Measurements from ENCODE around the gene FZR1. TPM values are rescaled to one million over a fixed set of nuclear protein-coding genes. Genes with fewer than 3 reads are reported as not detected.

The FZR1 gene
- total and polyA plus RNA-seq, 2 of the 8 experiments (the other 6 are each of a cell fraction or from before 2014, with no cell fraction given) = 21.6 to 35.5 TPM

DNA sequence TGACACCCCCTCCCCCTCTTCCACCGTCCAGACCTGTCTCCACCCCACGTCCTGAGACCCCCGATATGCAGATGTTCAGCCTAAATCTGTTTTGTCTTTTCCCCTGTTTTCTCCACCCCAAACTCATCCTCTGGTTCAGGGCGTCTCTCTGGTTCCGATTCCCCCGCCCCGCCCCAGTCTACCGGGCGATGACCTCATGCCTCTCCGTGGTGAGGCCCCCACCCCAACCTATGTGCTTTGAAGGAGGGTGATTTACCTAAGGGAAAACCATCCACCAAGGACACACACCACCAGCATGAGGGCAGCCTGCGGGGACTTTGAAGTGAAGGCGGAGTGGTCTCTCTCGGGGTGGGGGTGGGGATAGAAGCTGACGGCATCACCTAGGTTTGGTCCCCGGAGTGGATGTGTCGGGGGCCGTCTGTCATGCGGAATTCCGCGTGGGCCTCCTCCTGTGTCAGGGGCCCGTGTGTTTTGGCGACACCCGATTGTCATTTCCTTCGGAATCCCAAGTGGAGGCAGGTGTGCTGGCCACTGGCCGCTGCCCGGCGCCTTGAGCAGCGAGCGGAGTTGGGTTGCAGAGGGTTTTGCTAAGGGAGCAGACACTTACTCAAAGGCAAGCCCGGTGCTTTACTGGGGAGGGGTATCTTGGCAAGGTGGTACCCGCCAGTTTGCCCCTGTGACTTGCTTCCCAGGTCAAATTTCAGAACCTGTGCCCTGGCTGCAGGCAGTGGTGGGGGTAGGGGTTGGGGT is 1.4 kb downstream of the FZR1 start:
- Histone ChIP-seq H3K79me2 (ENCODE audit: control insufficient read depth in 1 of 2, insufficient read depth in 2 of 2, low read length in 2 of 2) (peaks cover 0 to 42% of the 10 kb centered on the region in 2 experiments; a peak in 2 of 4 replicates), H3K9me3 (ENCODE audit: insufficient read depth in 2 of 2, low read depth in 1 of 2, low read length in 1 of 2) (no peaks in the 10 kb centered on the region), H4K5ac (ENCODE audit: insufficient read length, low read depth, low read length) (peak overlapping the region; percentile 22), H2BK5ac (ENCODE audit: low read depth, low read length) (no peak overlapping the region; the same call in 1 of the 2 replicates), H3K4me3 (ENCODE audit: extremely low read depth in 1 of 4, insufficient read depth in 2 of 4, low read depth in 3 of 4, low read length in 4 of 4) (peak overlapping the region; percentile 44 to 98 (median 58)), H4K8ac (ENCODE audit: extremely low read depth, insufficient read depth, low read length) (no peak overlapping the region), H4K91ac (replicated peaks; ENCODE audit: insufficient read length, low read length) (peak overlapping the region; percentile 74), H2BK12ac (ENCODE audit: low read depth, low read length) (no peak overlapping the region), H3K4me1 (replicated peaks in 1 of 4; ENCODE audit: control insufficient read depth in 3 of 4, insufficient read depth in 4 of 4, low read length in 3 of 4) (peaks cover 0 to 9% (median 7%) of the 10 kb centered on the region in 4 experiments; a peak in 3 of 7 replicates), H3K23ac (ENCODE audit: insufficient read length) (peak overlapping the region; percentile 28), H3K36me3 (ENCODE audit: control insufficient read depth in 2 of 4, insufficient read depth in 4 of 4, low read length in 3 of 4) (no peaks in the 10 kb centered on the region; a peak in 2 of 8 replicates), H2BK120ac (replicated peaks; ENCODE audit: low read depth, low read length) (no peak overlapping the region), H2BK15ac (ENCODE audit: low read length) (no peak overlapping the region), H3K56ac (replicated peaks; ENCODE audit: insufficient read length, low read depth, low read length) (no peak overlapping the region), H3K23me2 (ENCODE audit: low read depth, low read length) (peaks cover 18% of the 10 kb centered on the region), H3K14ac (ENCODE audit: insufficient read length) (no peak overlapping the region), H4K20me1 (replicated peaks in 1 of 2; ENCODE audit: control insufficient read depth in 1 of 2, insufficient read depth in 2 of 2, low read length in 2 of 2) (peaks cover 19 to 29% of the 10 kb centered on the region in 2 experiments), H2AFZ (ENCODE audit: low read length) (no peak overlapping the region), H3K18ac (ENCODE audit: extremely low read depth, low read length) (0 out of 2 replicates have a peak overlapping the region, but pooled peaks have one; percentile 19), H3K27me3 (replicated peaks in 1 of 4; ENCODE audit: control insufficient read depth in 3 of 4, extremely low read depth in 1 of 4, insufficient read depth in 3 of 4, low read length in 3 of 4) (no peaks in the 10 kb centered on the region), H3K9ac (replicated peaks in 1 of 4; ENCODE audit: extremely low read depth in 1 of 4, low read depth in 3 of 4, low read length in 3 of 4) (peak overlapping the region in 2 of 4 experiments; percentile 37 to 67; a peak in 4 of 7 replicates), H3K27ac (ENCODE audit: low read depth, low read length) (0 out of 2 replicates have a peak overlapping the region, but pooled peaks have one; percentile 33), H3K4me2 (ENCODE audit: insufficient read depth in 1 of 2, low read depth in 2 of 2, low read length in 2 of 2) (peak overlapping the region; percentile 95 to 99), H2BK20ac (ENCODE audit: low read length) (no peak overlapping the region), H2AK5ac (ENCODE audit: low read depth, low read length) (0 out of 2 replicates have a peak overlapping the region, but pooled peaks have one; percentile 39), H3K4ac (replicated peaks; ENCODE audit: insufficient read length, low read depth, low read length) (peak overlapping the region; percentile 38), H3K79me1 (ENCODE audit: low read depth, low read length) (peaks cover 29% of the 10 kb centered on the region)
- TF ChIP-seq KDM4A (IDR thresholded peaks at IDR 0.05; ENCODE audit: low read depth, low read length, severe bottlenecking) (peak; percentile 0), CBX5 (IDR thresholded peaks at IDR 0.05; ENCODE audit: low read depth, low read length) (no peak), ASH2L (IDR thresholded peaks at IDR 0.05; ENCODE audit: low read length) (peak; percentile 9), CREB1 (IDR thresholded peaks at IDR 0.05) (0 out of 2 replicates have a peak, but pooled peaks have one; percentile 17), CHD1 (IDR thresholded peaks at IDR 0.05; ENCODE audit: low read depth, low read length) (no peak), SIN3A (conservative IDR thresholded peaks at IDR 0.05 in 1 of 2, IDR thresholded peaks at IDR 0.05 in 1 of 2; ENCODE audit: low read depth in 1 of 2, low read length in 2 of 2) (0 out of 4 replicates have a peak, but pooled peaks of 1 of the 2 experiments have one; percentile 28), SAP30 (IDR thresholded peaks at IDR 0.05; ENCODE audit: insufficient read depth, insufficient replicate concordance, low read length) (peak; percentile 25), MAFK (IDR thresholded peaks at IDR 0.05; ENCODE audit: low read depth, low read length) (no peak)
- ChIA-PET CTCF (ENCODE audit: partially characterized antibody) (interaction anchor here (0.6 to 1.0 kb wide), 2 partner anchors 23 to 562 kb away, joined by 3 read pairs; no protein-coding TSS in a partner anchor), POLR2A (ENCODE audit: partially characterized antibody) (interaction anchor here (0.6 to 1.5 kb wide), 3 partner anchors 25 to 38 kb away, joined by 3 to 4 read pairs (median 3); partner anchors contain the start of gene TEKTIP1)
- 7% methylated on average over 27 of the region's 31 CpGs; no CpG with 5 or more reads in 1 of the 2 experiments for WGBS, 2 experiments (ENCODE audit: extremely low coverage in 1 of 2, insufficient coverage in 1 of 2, insufficient read length in 1 of 2, insufficient replicate concordance in 2 of 2, low coverage in 1 of 2, low lambda C conversion rate in 2 of 2, missing lambda C conversion rate in 1 of 2)
- DNase-seq (ENCODE audit: low read depth in 1 of 2, low spot score in 2 of 2) (peak in 1 of 2 experiments; percentile 75), FAIRE-seq (no peak)
